OCI-M2 (cell line): ENCODE results near the gene CENPC.
"Not testable (repeated sequence)": the region's sequence is repeated elsewhere in the genome, so short reads cannot be mapped to it uniquely, and the experiment has no call there.

Source experiments
- DNase-seq: peaks from one replicate; lab custom pipeline; 2025; ENCODE audit not compliant: unreplicated experiment; lab: John Stamatoyannopoulos, UW

The CENPC gene

DNA sequence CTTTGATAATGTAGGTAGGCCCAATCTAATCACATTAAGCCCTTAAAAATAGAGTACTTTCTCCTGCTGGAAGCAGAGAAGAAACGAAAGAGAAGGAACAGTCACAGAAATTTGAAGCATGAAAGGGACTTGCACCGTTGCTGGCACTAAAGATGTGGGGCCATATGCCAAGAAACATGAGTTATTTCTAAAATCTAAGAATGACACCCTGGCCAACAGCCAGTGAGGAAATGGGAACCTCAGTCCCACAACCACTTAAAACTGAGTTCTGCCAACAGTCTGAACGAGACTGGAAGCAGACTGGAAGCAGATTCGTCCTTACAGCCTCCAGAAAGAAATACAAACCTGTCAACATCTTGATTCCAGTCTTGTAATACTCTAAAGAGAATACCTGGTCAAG, 70.1 kb downstream of the CENPC start:
- DNase-seq, result no peak

DNA sequence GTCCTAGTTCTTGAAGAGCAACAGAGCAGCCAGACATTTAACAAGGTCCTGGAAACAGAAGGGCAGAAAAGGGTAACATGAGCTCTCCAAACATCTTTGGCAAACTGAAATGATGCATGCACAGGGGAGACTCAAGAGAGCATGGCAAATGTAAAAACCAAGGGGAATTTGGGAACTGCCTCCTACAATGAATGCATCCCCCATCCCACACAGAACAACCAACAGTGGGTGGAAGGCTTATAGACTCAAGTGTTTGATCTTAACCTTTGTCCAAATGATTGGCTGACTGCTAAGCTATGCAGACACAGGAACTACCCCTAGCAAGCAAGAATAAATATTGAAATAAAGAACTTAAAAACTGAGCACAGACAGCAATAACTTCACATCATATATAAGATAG, 74.4 kb downstream of the CENPC start:
- no peak for DNase-seq

DNA sequence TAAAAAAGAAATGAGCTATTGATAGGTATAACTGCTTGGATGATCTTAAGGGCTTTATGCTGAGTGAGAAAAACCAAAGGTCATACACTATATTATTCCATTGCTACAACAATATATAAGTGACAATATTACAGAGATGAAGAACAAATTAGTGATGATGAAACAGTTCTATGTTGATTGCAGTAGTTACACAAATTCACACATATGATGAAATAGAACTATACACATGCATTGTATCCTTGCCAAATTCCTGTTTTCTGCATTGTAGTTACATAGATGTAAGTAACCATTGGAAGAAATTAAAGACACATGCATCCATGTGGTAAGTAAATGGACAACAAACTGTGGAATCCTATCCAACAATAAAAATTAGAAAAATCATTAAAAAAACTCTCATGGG, 76.5 kb downstream of the CENPC start:
- DNase-seq, result no peak

DNA sequence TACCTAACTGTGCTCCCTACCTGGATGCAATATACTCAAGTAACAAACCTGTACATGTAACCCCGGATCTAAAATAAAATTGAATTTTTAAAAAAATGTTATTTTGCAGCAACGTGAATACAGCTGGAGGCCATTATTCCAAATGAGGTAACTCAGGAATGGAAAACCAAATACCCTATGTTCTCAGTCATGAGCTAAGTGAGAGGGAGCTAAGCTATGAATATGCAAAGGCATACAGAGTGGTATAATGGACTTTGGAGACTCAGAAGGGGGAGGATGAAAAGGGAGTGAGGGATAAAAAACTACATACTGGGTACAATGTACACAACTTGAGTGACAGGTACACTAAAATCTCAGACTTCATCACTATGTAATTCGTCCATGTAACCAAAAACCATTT, 78.6 kb downstream of the CENPC start:
- DNase-seq, result no peak

DNA sequence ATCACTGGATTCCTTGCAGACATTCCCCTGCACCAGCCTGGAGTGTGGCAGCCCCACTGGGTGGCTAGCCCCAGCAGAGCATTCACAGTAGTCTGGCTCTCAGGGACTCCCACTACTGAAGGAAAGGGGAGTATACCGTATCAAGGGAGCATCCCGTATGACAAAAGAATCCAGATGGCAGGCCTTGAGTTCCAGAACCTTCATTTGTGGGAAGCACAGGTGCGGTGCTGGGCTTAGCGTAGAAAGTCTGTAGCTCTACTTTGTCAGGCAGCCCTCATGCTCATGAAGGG, 79.6 kb downstream of the CENPC start:
- no peak for DNase-seq

DNA sequence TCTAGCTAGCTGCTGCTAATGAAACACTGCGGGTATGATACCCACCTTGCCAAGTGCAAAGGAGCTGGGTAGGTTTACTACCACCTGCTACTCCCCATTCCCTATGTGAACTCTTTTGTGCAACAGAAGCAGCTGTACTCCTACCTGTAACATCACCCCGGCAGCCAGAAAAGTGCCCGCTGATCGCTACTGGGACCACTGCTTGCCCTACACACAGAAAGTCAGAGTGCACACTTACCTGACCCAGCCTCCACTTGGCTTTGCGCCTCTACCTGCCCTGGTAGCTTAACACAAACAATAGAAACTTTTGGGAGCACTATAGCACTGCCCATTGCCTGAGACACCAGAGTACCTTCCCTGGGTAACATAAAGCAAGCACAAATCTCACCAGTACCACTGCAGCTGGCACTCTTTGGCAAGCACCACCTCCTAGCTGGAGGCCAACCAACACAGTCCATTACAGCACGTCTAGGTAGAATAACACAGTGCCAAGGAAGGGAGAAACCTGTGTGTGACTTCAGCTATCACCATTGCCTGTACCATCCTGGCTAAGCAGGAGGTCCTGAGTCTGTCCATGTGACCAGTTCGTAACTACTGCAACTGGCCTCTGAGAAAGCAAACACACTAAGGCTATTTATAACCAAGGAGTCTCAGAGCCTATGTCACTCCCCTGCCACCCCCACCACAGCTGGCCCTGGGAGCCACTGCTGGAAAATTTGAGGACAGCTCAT, 80.1 kb downstream of the CENPC start:
- no peak for DNase-seq

DNA sequence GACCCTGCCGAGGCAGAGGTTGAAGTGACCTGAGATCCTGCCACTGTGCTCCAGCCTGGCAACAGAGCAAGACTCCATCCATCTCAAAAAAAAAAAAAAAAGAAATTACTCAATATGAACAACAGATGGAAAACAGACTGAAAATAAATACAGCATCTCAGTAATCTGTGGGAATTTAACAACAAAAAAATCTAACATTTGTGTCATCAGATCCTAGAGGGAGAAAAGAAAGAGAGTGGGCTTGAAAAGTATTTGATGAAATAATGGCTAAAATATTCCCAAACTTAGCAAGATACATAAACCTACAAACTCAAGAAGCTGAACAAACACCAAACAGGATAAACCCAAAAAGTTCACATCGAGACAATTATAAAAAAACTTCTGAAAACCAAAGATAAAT, 84.7 kb downstream of the CENPC start:
- DNase-seq, result no peak

DNA sequence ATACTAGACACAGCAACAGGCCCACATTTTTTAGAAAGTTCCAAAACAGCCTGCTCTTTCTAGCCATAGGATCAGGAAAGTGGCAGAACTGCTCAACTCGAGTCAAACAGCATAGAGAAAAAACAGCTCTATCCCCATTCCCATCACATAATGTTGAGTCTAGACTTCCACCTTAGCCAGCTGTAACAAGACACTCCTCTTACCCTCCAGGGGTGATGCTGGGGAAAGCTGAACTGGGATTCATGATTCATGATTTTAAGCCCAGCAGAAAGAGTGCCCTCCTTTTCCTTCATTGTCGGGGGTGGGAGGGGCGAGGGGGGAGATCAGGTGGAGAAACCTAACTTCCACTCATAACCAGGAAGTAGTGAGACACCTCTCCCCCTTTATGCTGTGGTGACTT, 86.1 kb downstream of the CENPC start:
- DNase-seq, result no peak

DNA sequence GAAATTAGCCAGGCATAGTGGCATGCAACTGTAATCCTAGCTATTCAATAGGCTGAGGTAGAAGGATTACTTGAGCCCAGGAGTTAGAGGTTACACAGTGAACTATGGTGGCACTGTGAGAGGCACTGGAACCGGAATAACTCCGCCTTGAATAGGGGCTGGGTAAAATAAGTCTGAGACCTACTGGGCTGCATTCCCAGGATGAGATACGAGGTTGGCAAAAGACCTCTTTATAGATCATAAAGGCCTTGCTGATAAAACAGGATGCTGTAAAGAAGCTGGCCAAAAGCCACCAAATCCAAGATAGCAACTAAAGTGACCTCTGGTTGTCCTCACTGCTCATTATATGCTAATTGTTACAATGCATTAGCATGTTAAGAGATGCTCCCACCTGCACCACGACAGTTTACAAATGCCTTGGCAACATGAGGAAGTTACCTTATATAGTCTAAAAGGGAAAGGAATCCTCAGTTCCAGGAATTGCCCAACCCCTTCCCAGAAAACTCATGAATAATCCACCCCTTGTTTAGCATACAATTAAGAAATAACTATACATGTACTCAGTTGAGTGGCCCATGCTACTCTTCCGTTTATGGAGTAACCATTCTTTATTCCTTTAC, 88.6 kb downstream of the CENPC start:
- no peak for DNase-seq

DNA sequence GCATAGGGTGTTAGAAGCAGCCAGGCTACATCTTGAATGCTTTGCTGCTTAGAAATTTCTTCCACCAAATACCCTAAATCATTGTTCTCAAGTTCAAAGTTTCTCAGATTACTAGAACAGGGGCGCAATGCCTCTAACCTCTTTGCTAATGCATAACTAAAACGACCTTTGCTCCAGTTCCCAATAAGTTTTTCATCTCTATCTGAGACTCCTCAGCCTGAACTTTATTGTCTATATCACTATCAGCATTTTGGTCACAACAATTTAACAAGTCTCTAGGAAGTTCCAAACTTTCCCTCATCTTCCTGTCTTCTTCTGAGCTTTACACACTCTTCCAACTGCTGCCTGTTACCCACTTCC, 92.5 kb downstream of the CENPC start:
- DNase-seq, result not testable (repeated sequence)

DNA sequence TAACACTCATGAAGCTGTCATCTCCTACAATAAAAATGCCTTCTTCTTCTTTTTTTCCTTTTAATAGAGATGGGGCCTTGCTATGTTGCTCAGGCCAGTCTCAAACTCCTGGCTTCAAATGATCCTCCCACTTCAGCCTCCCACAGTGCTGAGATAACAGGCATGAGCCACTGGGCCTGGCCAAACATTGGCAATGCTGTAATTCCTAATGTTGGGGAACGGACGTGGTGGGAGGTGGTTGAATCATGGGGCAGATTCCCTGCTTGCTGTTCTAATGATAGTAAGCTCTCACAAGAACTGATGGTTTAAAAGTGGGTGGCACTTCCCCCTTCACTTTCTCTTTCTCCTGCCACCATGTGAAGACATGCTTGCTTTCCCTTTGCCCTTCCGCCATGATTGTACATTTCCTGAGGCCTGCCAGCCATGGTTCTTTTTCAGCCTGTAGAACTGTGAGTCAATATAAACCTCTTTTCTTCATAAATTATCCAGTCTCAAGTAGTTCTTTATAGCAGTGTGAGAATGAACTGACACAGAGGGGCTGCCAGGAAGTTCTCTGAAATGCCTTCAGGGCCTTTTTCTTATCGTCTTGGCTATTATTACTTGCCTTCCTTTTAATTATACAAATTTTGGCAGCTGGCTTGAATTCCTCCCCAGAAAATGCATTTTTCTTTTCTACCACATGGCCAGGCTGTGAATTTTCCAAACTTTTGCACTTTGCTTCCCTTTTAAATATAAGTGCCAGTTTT, 93.0 kb downstream of the CENPC start:
- no peak for DNase-seq

DNA sequence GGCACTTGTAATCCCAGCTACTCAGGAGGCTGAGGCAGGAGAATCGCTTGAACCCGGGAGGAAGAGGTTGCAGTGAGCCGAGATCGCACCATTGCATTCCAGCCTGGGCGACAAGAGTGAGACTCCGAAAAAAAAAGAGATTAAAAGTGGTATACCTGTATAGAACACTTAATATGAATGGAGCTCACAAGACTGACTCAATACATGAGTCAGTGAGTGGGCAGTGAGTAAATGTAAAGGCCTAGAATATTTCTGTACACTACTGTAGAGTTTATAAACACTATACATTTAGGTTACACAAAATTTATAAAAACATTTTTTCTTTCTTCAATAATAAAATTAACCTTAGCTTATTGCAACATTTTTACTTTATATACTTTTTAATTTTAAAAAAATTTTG, 93.8 kb downstream of the CENPC start:
- DNase-seq, result no peak

DNA sequence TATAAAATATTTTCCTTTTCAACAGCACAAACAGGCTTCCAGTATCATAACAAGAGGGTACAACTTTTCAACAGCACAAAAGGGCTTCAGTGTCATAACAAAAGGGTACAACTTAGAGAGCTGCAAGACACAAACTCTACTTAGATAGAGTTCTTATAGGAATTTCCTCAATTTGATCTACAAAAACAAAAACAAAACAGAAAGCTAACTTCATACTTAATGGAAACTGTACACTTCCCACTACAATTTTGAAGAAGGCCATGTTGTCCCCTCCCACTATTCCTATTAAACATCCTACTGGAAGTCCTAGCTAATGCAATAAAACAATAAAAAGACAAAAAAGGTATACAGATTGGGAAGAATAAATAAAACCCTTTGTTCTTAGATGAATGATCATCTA, 96.7 kb downstream of the CENPC start:
- no peak for DNase-seq

DNA sequence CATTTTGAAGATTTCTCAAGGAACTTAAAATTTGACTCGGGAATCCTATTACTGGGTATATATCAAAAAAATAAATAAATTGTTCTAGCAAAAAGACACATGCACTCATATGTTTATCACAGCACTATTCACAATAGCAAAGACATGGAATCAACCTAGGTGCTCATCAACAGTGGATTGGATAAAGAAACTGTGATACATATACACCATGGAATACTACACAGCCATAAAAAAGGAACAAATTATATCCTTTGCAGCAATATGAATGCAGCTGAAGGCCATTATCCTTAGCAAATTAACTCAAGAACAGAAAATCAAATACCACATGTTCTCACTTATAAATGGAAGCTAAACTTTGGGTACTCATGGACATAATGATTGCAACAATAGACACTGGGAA, 97.4 kb downstream of the CENPC start:
- no peak for DNase-seq

DNA sequence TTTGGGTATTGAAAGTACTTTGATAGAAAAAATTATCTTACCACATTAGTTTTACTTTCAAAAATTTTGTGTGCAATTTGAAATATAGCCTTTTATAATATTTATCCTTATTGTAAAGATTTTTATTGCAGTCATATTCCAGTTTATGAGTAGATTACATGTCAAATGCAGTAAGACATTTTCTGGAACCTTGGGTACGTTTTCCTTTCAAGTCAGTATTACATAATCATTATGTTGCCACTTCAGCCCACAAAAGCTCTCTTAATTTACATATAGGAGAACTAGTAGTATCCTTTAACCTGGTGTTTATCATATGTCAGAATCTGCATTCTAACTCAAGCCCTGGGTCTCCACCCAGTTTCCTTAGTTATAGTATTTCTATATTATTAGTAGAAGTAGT, 98.5 kb downstream of the CENPC start:
- DNase-seq, result no peak

DNA sequence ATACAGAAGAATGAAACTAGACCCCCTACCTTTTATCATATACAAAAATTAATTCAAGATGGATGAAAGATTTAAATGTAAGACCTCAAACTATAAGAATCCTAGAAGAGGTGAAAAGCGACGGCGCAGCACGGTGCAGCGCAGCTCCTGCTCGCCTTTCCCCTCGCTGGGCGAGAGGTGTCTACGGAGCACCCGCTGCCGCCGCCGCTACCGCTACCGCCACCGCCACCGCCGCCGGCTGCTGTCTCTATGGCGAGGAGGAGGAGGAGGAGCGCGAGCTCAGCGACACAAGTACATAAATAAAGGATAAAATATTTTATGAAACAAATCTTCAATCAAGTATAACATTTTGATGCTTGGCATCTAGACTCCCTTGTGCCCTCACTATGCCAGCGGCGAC, 99.4 kb downstream of the CENPC start:
- not testable (repeated sequence) for DNase-seq

DNA sequence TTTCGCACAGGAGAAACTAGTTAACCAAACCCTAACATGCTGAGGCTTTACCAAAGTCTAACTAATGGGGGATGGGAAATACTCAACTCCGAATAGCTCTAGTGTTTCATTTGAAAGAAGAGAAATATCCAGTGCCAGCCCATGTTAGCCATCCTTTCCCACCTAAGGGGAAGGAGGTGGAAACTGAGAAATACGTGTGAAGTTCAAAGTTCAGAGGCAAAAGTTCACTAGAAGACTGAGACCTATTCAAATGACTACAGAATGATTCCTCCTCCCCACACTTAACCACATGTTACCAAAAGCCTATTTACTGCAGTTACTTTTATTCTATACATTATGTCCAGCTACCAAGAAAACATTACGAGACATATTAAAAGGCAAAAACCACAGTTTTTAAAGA, 106.3 kb downstream of the CENPC start:
- DNase-seq, result no peak

DNA sequence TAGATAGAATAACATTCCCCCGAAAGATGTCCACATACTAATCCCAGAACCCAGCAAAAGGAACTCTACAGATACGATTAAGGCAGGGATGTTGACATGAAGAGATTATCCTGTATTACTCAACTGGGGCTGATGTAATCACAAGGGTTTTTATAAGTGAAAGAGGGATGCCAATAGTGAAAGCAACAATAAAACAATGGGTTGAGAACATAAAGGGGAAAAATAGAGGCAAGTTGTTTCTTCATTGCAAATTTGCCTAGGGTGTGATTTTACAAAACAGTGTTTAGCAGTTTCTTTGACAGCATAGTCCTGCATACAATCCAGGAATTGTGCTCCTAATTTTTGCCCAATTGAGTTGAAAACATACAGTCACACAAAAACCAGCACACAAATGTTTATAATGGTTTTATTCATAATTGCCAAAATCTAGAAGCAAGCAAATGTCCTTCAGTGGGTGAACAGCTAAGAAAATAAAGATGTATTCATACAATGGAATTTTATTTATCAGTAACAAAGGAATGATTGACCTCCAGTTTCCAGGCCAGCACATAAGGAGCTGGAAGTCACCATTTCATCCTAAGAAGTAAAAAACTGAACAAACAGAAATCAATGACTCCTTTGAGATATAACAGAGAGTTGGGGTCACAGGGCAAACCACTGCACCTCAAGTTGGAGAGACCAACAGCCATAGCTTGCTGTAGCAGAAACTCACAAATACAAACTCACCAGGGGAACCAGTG, 107.2 kb downstream of the CENPC start:
- DNase-seq, result no peak

DNA sequence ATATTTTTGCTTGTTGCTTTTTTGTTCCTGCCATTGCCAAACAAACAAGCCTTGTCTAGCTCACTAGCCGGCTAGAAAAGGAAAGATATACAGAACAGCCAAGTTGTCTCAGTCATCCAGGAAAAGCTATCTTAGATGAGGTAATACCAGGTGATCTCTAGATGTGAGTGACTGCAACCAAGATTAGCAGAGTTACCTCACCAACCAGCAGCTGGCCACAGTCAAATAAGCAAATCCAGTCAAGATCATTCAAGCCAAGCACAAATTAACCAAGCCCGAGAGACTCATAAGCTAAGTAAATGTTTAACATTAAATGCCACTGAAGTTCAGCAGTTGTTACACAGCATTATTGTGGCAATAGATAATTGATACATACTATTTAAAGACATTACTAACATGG, 108.6 kb downstream of the CENPC start:
- no peak for DNase-seq

DNA sequence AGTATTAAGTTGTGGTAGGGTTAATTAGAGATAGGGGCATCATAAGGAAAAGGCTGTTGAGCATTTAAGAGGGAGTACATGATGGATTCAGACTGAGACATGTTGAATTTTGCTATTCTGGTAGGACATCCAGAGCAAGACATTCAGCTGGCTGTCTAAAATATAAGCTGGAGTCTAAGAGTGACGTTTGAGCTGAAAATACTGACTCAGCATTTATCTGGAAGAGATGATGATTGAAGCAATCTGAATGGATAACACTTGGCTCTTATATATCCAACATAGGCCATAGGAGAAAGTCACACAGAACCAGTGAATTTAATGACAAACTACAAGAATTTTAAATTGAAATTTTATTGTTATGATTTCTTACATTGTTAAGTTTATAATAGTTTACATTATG, 114.3 kb downstream of the CENPC start:
- no peak for DNase-seq

DNA sequence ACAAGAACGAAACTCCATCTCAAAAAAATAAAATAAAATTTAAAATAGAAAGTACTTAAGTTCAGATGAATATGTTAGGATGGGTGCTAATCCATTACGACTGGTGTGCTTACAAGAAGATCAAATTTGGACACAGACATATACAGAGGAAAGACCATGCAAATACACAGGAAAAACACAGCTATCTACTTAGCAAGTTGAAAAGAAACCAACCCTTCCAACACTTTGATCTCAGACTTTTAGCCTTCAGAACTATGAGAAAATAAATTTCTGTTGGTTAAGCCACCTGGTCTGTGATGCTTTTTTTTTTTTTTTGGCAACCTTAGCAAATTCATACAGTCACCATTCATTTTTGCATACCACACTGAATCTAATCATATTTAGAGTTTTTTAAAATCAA, 116.5 kb downstream of the CENPC start:
- no peak for DNase-seq
